Panc1 (cell line): Measurements from ENCODE around the gene PCDHAC2. TPM values are rescaled to one million over a fixed set of nuclear protein-coding genes. Genes with fewer than 3 reads are reported as not detected.

Experiments used
- ATAC-seq: fragments of 200-7000 bp; cut with Tn5 transposase; 2 replicates; pipeline ENCODE4 v1.9.1; 2020; ENCODE audit warnings: mild to moderate bottlenecking, moderate library complexity
- BruUV-seq: library from RNA; stranded (reverse); fragments of 400-500 nt; replicated peaks from 2 replicates; lab custom pipeline; 2021; lab: Mats Ljungman, UMichigan
- CTCF ChIA-PET: fragments of 300-600 bp; sonication (Branson Sonifier 250); formaldehyde crosslinking; loops from one replicate; lab custom pipeline; 2022; ENCODE audit warnings: antibody characterized with exemption; lab: Charles Lee
- POLR2A ChIA-PET: fragments of 300-600 bp; sonication (Branson Sonifier 250); formaldehyde crosslinking; loops from one replicate; lab custom pipeline; 2022; ENCODE audit warnings: antibody characterized with exemption; lab: Charles Lee
- DNase-seq: peaks from one replicate; pipeline ENCODE4 v3.0.0-alpha.2; 2010; ENCODE audit warnings: low read depth, low spot score
- H3K27ac ChIP-seq: 2 replicates; pipeline ENCODE4 v1.5.1; 2011; ENCODE audit warnings: mild to moderate bottlenecking, low read length, inconsistent platforms
- H3K27me3 ChIP-seq: fragments of 200-500 bp; sonication (Bioruptor generic); 2 replicates; pipeline ENCODE4 v1.6.0; 2014; ENCODE audit warnings: low read length, inconsistent platforms; ENCODE audit not compliant: control insufficient read depth, insufficient read depth
- H3K36me3 ChIP-seq: fragments of 200-500 bp; sonication (Bioruptor generic); 2 replicates; pipeline ENCODE4 v1.5.1; 2014; ENCODE audit warnings: inconsistent platforms, mild to moderate bottlenecking, low read length, moderate library complexity; ENCODE audit not compliant: control insufficient read depth, insufficient read depth
- H3K4me1 ChIP-seq: 2 replicates; pipeline ENCODE4 v1.5.1; 2011; ENCODE audit warnings: inconsistent platforms, mild to moderate bottlenecking, low read length, moderate library complexity; ENCODE audit not compliant: control insufficient read depth, insufficient read depth
- H3K4me3 ChIP-seq, 2 experiments: 2 replicates each; pipeline ENCODE4 v1.5.1; 2011 to 2012; ENCODE audit warnings: low read depth in 2 of 2, low read length in 2 of 2, mild to moderate bottlenecking in 2 of 2, inconsistent platforms in 1 of 2, moderate library complexity in 1 of 2
- H3K9me3 ChIP-seq: fragments of 200-500 bp; sonication (Bioruptor generic); 2 replicates; pipeline ENCODE4 v1.5.1; 2014; ENCODE audit warnings: low read depth, mild to moderate bottlenecking, inconsistent platforms, low read length, moderate library complexity; ENCODE audit not compliant: control insufficient read depth, insufficient read depth
- CTCF ChIP-seq: fragments of 450-650 bp; IDR thresholded peaks from 2 replicates; pipeline ENCODE4 v1.5.1; 2017; ENCODE audit warnings: mild to moderate bottlenecking
- POLR2AphosphoS5 ChIP-seq: IDR thresholded peaks from 2 replicates; pipeline ENCODE4 v1.6.1; 2012; ENCODE audit warnings: mild to moderate bottlenecking, low read depth, low read length, moderate library complexity
- REST ChIP-seq, 2 experiments: IDR thresholded peaks; 2 replicates each; pipeline ENCODE4 v1.6.1; 2011 to 2012; ENCODE audit warnings: low read depth in 2 of 2, control low read depth in 1 of 2, low read length in 1 of 2, mild to moderate bottlenecking in 1 of 2, moderate library complexity in 1 of 2; ENCODE audit not compliant: insufficient read depth in 1 of 2
- SIN3A ChIP-seq: IDR thresholded peaks from 2 replicates; pipeline ENCODE4 v1.6.1; 2012; ENCODE audit warnings: low read depth, mild to moderate bottlenecking, low read length, moderate library complexity, borderline replicate concordance; ENCODE audit not compliant: insufficient read depth
- TCF7L2 ChIP-seq: IDR thresholded peaks from 2 replicates; pipeline ENCODE4 v1.6.1; 2011; ENCODE audit warnings: mild to moderate bottlenecking, low read depth, low read length, inconsistent platforms
- in situ Hi-C: cut with HindIII; loops from 2 replicates; pipeline ENCODE4 v1.10.0; 2016; ENCODE audit warnings: low sequenced_read_pairs, low pct_unique_long_range_greater_than_20kb
- intact Hi-C: fragments of 100-400 bp; cut with micrococcal nuclease; formaldehyde crosslinking; loops from one replicate; pipeline ENCODE4 v1.10.0; 2022; ENCODE audit not compliant: unreplicated experiment
- total RNA-seq: library from RNA; stranded (reverse); gene quantifications from one replicate; pipeline ENCODE4 v1.2.1, GENCODE V29; 2021; ENCODE audit not compliant: unreplicated experiment

The PCDHAC2 gene
- total RNA-seq, 1 experiment from 2014 or later: 8.8 TPM

GRCh38 chr5:140969880-140970279 is 3.6 kb downstream of the PCDHAC2 start:
- intact Hi-C loops (no loop called here), in situ Hi-C loops (no loop called here)
- Histone ChIP-seq H3K9me3 (no peaks in the 10 kb centered on the region), H3K4me3 (no peak overlapping the region), H3K4me1 (peaks cover 3% of the 10 kb centered on the region; the same call in 1 of the 2 replicates), H3K36me3 (no peaks in the 10 kb centered on the region), H3K27me3 (no peaks in the 10 kb centered on the region), H3K27ac (no peak overlapping the region)
- TF ChIP-seq TCF7L2 (no peak), REST (IDR thresholded peaks at IDR 0.05; ENCODE audit: insufficient read depth in 1 of 2, low read depth in 2 of 2, low read length in 1 of 2) (no peak), SIN3A (no peak), CTCF (no peak), POLR2AphosphoS5 (no peak)
- CTCF ChIA-PET: no interaction called here
- BruUV-seq: no TSS peak
- no peak for DNase-seq
- POLR2A ChIA-PET: no interaction called here
- no peak for ATAC-seq

DNA sequence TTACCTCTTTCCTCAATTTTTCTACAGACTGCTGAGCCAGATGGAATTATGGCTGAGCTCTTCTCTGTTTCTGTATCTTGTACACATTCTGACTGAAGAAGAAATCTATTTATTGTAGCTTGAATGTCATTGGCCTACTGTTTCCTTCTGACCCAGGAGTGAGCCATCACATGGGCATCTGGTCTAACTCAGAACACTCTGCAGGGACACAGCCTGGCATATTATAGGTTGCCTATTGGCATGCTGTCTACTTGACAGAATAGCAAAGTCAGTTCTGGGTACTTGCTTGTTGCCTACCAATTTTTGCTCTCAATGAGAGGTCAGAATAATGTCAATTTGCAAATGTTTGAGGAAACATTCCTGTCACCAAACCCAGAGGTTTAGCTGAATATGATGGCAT is 7.3 kb downstream of the PCDHAC2 start:
- H3K4me3 ChIP-seq: no peak overlapping the region
- no TSS peak for BruUV-seq
- H3K36me3 ChIP-seq: no peaks in the 10 kb centered on the region
- no peak for TF ChIP-seq CTCF
- no peak for TF ChIP-seq SIN3A
- TF ChIP-seq TCF7L2: no peak
- no peak for TF ChIP-seq REST (IDR thresholded peaks at IDR 0.05; ENCODE audit: insufficient read depth in 1 of 2, low read depth in 2 of 2, low read length in 1 of 2)
- no peak for TF ChIP-seq POLR2AphosphoS5
- ATAC-seq (no peak), DNase-seq (no peak)
- H3K4me1 ChIP-seq: peaks cover 3% of the 10 kb centered on the region; the same call in 1 of the 2 replicates
- intact Hi-C loops (no loop called here), in situ Hi-C loops (no loop called here)
- CTCF ChIA-PET: no interaction called here
- no peak overlapping the region for H3K27ac ChIP-seq
- no peaks in the 10 kb centered on the region for H3K9me3 ChIP-seq
- POLR2A ChIA-PET: no interaction called here
- H3K27me3 ChIP-seq: no peaks in the 10 kb centered on the region
